ENCODE measurements around the gene UGT1A3.
A peak's percentile ranks its signal among the peaks of the same experiment; 100 is the strongest.
"Not testable (repeated sequence)": the region's sequence is repeated elsewhere in the genome, so short reads cannot be mapped to it uniquely, and the experiment has no call there.

UGT1A3 gene

GRCh38 chr2:233691443-233692433, 37.1 kb upstream of the UGT1A3 start:
- Histone ChIP-seq H3K27me3 (ENCODE audit: control insufficient read depth, insufficient read depth, low read length) (no peaks in the 10 kb centered on the region), H3K36me3 (ENCODE audit: control insufficient read depth, insufficient read depth, low read length) (no peaks in the 10 kb centered on the region), H3K27ac (ENCODE audit: low read depth, low read length) (no peak overlapping the region)

GRCh38 chr2:233692648-233693047, 36.2 kb upstream of the UGT1A3 start, which contains the start of gene UGT1A6:
Gene UGT1A6, plus strand, starts transcription at chr2:233692890. Its CDS starts 115 bp downstream, at chr2:233693005.
- Histone ChIP-seq H3K9ac (ENCODE audit: low read length) (no peak within 1 kb of the TSS), H3K27me3 (ENCODE audit: control insufficient read depth, insufficient read depth, low read length) (no peaks in the 10 kb centered on the region), H3K4me1 (ENCODE audit: control insufficient read depth, insufficient read depth, low read length) (peaks cover 12% of the 10 kb centered on the region), H3K9me3 (ENCODE audit: control insufficient read depth, insufficient read depth, low read depth, low read length) (no peaks in the 10 kb centered on the region), H3K27ac (ENCODE audit: low read depth, low read length) (no peak within 1 kb of the TSS), H3K36me3 (ENCODE audit: control insufficient read depth, insufficient read depth, low read length) (no peaks in the 10 kb centered on the region), H3K4me3 (ENCODE audit: low read depth, low read length) (no peak within 1 kb of the TSS)

More at GRCh38 chr2:233691443-233692433, 37.1 kb upstream of the UGT1A3 start:
- H3K4me3 ChIP-seq (ENCODE audit: low read depth, low read length), result no peak overlapping the region
- no peak overlapping the region for H3K9ac ChIP-seq (ENCODE audit: low read length)
- no peaks in the 10 kb centered on the region for H3K9me3 ChIP-seq (ENCODE audit: control insufficient read depth, insufficient read depth, low read depth, low read length)
- peaks cover 12% of the 10 kb centered on the region for H3K4me1 ChIP-seq (ENCODE audit: control insufficient read depth, insufficient read depth, low read length)

GRCh38 chr2:233693963-233694362, 34.9 kb upstream of the UGT1A3 start:
- no peaks in the 10 kb centered on the region for H3K9me3 ChIP-seq (ENCODE audit: control insufficient read depth, insufficient read depth, low read depth, low read length)
- H3K4me1 ChIP-seq (ENCODE audit: control insufficient read depth, insufficient read depth, low read length), result peaks cover 12% of the 10 kb centered on the region
- H3K27ac ChIP-seq (ENCODE audit: low read depth, low read length), result no peak overlapping the region
- no peaks in the 10 kb centered on the region for H3K36me3 ChIP-seq (ENCODE audit: control insufficient read depth, insufficient read depth, low read length)
- no peak overlapping the region for H3K4me3 ChIP-seq (ENCODE audit: low read depth, low read length)
- no peak overlapping the region for H3K9ac ChIP-seq (ENCODE audit: low read length)
- no peaks in the 10 kb centered on the region for H3K27me3 ChIP-seq (ENCODE audit: control insufficient read depth, insufficient read depth, low read length)

GRCh38 chr2:233698740-233699139, 30.1 kb upstream of the UGT1A3 start:
- no peaks in the 10 kb centered on the region for H3K9me3 ChIP-seq (ENCODE audit: control insufficient read depth, insufficient read depth, low read depth, low read length)
- no peak overlapping the region for H3K27ac ChIP-seq (ENCODE audit: low read depth, low read length)
- H3K4me1 ChIP-seq (ENCODE audit: control insufficient read depth, insufficient read depth, low read length), result peaks cover 11% of the 10 kb centered on the region
- H3K36me3 ChIP-seq (ENCODE audit: control insufficient read depth, insufficient read depth, low read length), result no peaks in the 10 kb centered on the region
- no peak overlapping the region for H3K4me3 ChIP-seq (ENCODE audit: low read depth, low read length)
- no peak overlapping the region for H3K9ac ChIP-seq (ENCODE audit: low read length)
- H3K27me3 ChIP-seq (ENCODE audit: control insufficient read depth, insufficient read depth, low read length), result no peaks in the 10 kb centered on the region

- H3K9me3 ChIP-seq (ENCODE audit: control insufficient read depth, insufficient read depth, low read depth, low read length), result no peaks in the 10 kb centered on the region
- H3K4me1 ChIP-seq (ENCODE audit: control insufficient read depth, insufficient read depth, low read length), result peaks cover 11% of the 10 kb centered on the region
- H3K27me3 ChIP-seq (ENCODE audit: control insufficient read depth, insufficient read depth, low read length), result no peaks in the 10 kb centered on the region
- no peak overlapping the region for H3K4me3 ChIP-seq (ENCODE audit: low read depth, low read length)
- no peaks in the 10 kb centered on the region for H3K36me3 ChIP-seq (ENCODE audit: control insufficient read depth, insufficient read depth, low read length)
- H3K9ac ChIP-seq (ENCODE audit: low read length), result no peak overlapping the region
- H3K27ac ChIP-seq (ENCODE audit: low read depth, low read length), result peak overlapping the region; percentile 65
These were observed 29.3 kb upstream of the UGT1A3 start for GRCh38 chr2:233699424-233700027.

- peaks cover 11% of the 10 kb centered on the region for H3K4me1 ChIP-seq (ENCODE audit: control insufficient read depth, insufficient read depth, low read length)
- H3K9me3 ChIP-seq (ENCODE audit: control insufficient read depth, insufficient read depth, low read depth, low read length), result no peaks in the 10 kb centered on the region
- no peaks in the 10 kb centered on the region for H3K27me3 ChIP-seq (ENCODE audit: control insufficient read depth, insufficient read depth, low read length)
- H3K36me3 ChIP-seq (ENCODE audit: control insufficient read depth, insufficient read depth, low read length), result no peaks in the 10 kb centered on the region
- H3K4me3 ChIP-seq (ENCODE audit: low read depth, low read length), result no peak overlapping the region
- H3K9ac ChIP-seq (ENCODE audit: low read length), result no peak overlapping the region
- peak overlapping the region; percentile 65 for H3K27ac ChIP-seq (ENCODE audit: low read depth, low read length)
These were observed 28.7 kb upstream of the UGT1A3 start for GRCh38 chr2:233700028-233700635.

- not testable (repeated sequence) for H3K9me3 ChIP-seq (ENCODE audit: control insufficient read depth, insufficient read depth, low read depth, low read length); H3K4me3 ChIP-seq (ENCODE audit: low read depth, low read length); H3K27me3 ChIP-seq (ENCODE audit: control insufficient read depth, insufficient read depth, low read length); H3K27ac ChIP-seq (ENCODE audit: low read depth, low read length); H3K9ac ChIP-seq (ENCODE audit: low read length); H3K36me3 ChIP-seq (ENCODE audit: control insufficient read depth, insufficient read depth, low read length)
- peaks cover 11% of the 10 kb centered on the region for H3K4me1 ChIP-seq (ENCODE audit: control insufficient read depth, insufficient read depth, low read length)
These were observed 28.0 kb upstream of the UGT1A3 start for GRCh38 chr2:233700842-233701241.

GRCh38 chr2:233702238-233702637, 26.6 kb upstream of the UGT1A3 start:
- Histone ChIP-seq H3K9me3 (ENCODE audit: control insufficient read depth, insufficient read depth, low read depth, low read length) (no peaks in the 10 kb centered on the region), H3K27me3 (ENCODE audit: control insufficient read depth, insufficient read depth, low read length) (no peaks in the 10 kb centered on the region), H3K27ac (ENCODE audit: low read depth, low read length) (no peak overlapping the region), H3K4me3 (ENCODE audit: low read depth, low read length) (no peak overlapping the region), H3K4me1 (ENCODE audit: control insufficient read depth, insufficient read depth, low read length) (peaks cover 11% of the 10 kb centered on the region), H3K9ac (ENCODE audit: low read length) (no peak overlapping the region), H3K36me3 (ENCODE audit: control insufficient read depth, insufficient read depth, low read length) (no peaks in the 10 kb centered on the region)

- Histone ChIP-seq H3K9ac (ENCODE audit: low read length) (no peak overlapping the region), H3K9me3 (ENCODE audit: control insufficient read depth, insufficient read depth, low read depth, low read length) (no peaks in the 10 kb centered on the region), H3K4me1 (ENCODE audit: control insufficient read depth, insufficient read depth, low read length) (peaks cover under 1% of the 10 kb centered on the region; the same call in 1 of the 2 replicates), H3K36me3 (ENCODE audit: control insufficient read depth, insufficient read depth, low read length) (no peaks in the 10 kb centered on the region), H3K27ac (ENCODE audit: low read depth, low read length) (no peak overlapping the region), H3K27me3 (ENCODE audit: control insufficient read depth, insufficient read depth, low read length) (no peaks in the 10 kb centered on the region), H3K4me3 (ENCODE audit: low read depth, low read length) (no peak overlapping the region)
These were observed 22.8 kb upstream of the UGT1A3 start for GRCh38 chr2:233705911-233706506.

- Histone ChIP-seq H3K27me3 (ENCODE audit: control insufficient read depth, insufficient read depth, low read length) (no peaks in the 10 kb centered on the region), H3K9me3 (ENCODE audit: control insufficient read depth, insufficient read depth, low read depth, low read length) (no peaks in the 10 kb centered on the region), H3K9ac (ENCODE audit: low read length) (no peak overlapping the region), H3K4me3 (ENCODE audit: low read depth, low read length) (no peak overlapping the region), H3K36me3 (ENCODE audit: control insufficient read depth, insufficient read depth, low read length) (no peaks in the 10 kb centered on the region), H3K4me1 (ENCODE audit: control insufficient read depth, insufficient read depth, low read length) (peaks cover 3% of the 10 kb centered on the region; the same call in 1 of the 2 replicates), H3K27ac (ENCODE audit: low read depth, low read length) (no peak overlapping the region)
These were observed 22.1 kb upstream of the UGT1A3 start for GRCh38 chr2:233706720-233707119.
